IMR-90 (cell line): ENCODE data around the gene HDAC2. TPM values are rescaled to one million over a fixed set of nuclear protein-coding genes. Genes with fewer than 3 reads are reported as not detected.
A peak's percentile ranks its signal among the peaks of the same experiment; 100 is the strongest.

Source experiments
- ATAC-seq: fragments of 200-7000 bp; cut with Tn5 transposase; 2 replicates; pipeline ENCODE4 v1.9.1; 2020; ENCODE audit warnings: low read depth, mild to moderate bottlenecking, moderate library complexity
- BruUV-seq: library from RNA; stranded (reverse); fragments of 400-500 nt; replicated peaks from 2 replicates; lab custom pipeline; 2021; lab: Mats Ljungman, UMichigan
- CTCF ChIA-PET: fragments of 300-600 bp; formaldehyde crosslinking; extraction: SDS; loops from one replicate; lab custom pipeline; 2021; ENCODE audit warnings: antibody characterized with exemption; lab: Yijun Ruan, JAX
- POLR2A ChIA-PET: fragments of 300-600 bp; sonication (Branson Sonifier 250); formaldehyde crosslinking; loops from one replicate; lab custom pipeline; 2022; ENCODE audit warnings: antibody characterized with exemption; ENCODE audit not compliant: unreplicated experiment; lab: Charles Lee
- DNase-seq: peaks from one replicate; pipeline ENCODE4 v3.0.0; 2013
- H2AFZ ChIP-seq: replicated peaks from 2 replicates; pipeline ENCODE3; 2013; ENCODE audit warnings: low read length, mild to moderate bottlenecking; ENCODE audit not compliant: poor library complexity
- H2AK5ac ChIP-seq: 2 replicates; pipeline ENCODE4 v1.6.1; 2013; ENCODE audit warnings: low read depth, low read length, inconsistent platforms
- H2AK9ac ChIP-seq: replicated peaks from 2 replicates; pipeline ENCODE3; 2013; ENCODE audit warnings: mild to moderate bottlenecking, low read depth, low read length, moderate library complexity; ENCODE audit not compliant: poor library complexity
- H2BK120ac ChIP-seq: 2 replicates; pipeline ENCODE4 v1.6.1; 2013; ENCODE audit warnings: low read depth, low read length, inconsistent platforms
- H2BK15ac ChIP-seq: 3 replicates; pipeline ENCODE4 v1.6.1; 2013; ENCODE audit warnings: low read depth, low read length, inconsistent platforms
- H2BK20ac ChIP-seq: 2 replicates; pipeline ENCODE4 v1.6.1; 2013; ENCODE audit warnings: low read depth, mild to moderate bottlenecking, inconsistent platforms, low read length, moderate library complexity
- H2BK5ac ChIP-seq: 2 replicates; pipeline ENCODE4 v1.6.1; 2013; ENCODE audit warnings: mild to moderate bottlenecking, low read depth, low read length, inconsistent platforms; ENCODE audit not compliant: poor library complexity, severe bottlenecking
- H3K14ac ChIP-seq: replicated peaks from 2 replicates; pipeline ENCODE4 v1.6.1; 2013; ENCODE audit warnings: low read depth, low read length, inconsistent platforms
- H3K18ac ChIP-seq: 2 replicates; pipeline ENCODE4 v1.6.1; 2013; ENCODE audit warnings: low read depth, low read length, control low read depth
- H3K23ac ChIP-seq: 2 replicates; pipeline ENCODE4 v1.6.1; 2013; ENCODE audit warnings: low read depth, low read length, inconsistent platforms
- H3K27ac ChIP-seq: 2 replicates; pipeline ENCODE4 v1.5.1; 2013; ENCODE audit warnings: mild to moderate bottlenecking, control low read depth, low read length; ENCODE audit not compliant: insufficient read depth
- H3K27me3 ChIP-seq: 2 replicates; pipeline ENCODE4 v1.6.1; 2013; ENCODE audit warnings: low read length; ENCODE audit not compliant: control insufficient read depth, insufficient read depth
- H3K36me3 ChIP-seq: 2 replicates; pipeline ENCODE4 v1.6.1; 2013; ENCODE audit warnings: low read length, mixed read lengths; ENCODE audit not compliant: control insufficient read depth, insufficient read depth
- H3K4ac ChIP-seq: 2 replicates; pipeline ENCODE4 v1.6.1; 2013; ENCODE audit warnings: low read depth, low read length, inconsistent platforms
- H3K4me1 ChIP-seq: 2 replicates; pipeline ENCODE4 v1.6.1; 2013; ENCODE audit warnings: low read length, mixed read lengths; ENCODE audit not compliant: control insufficient read depth, insufficient read depth
- H3K4me2 ChIP-seq: 2 replicates; pipeline ENCODE4 v1.6.1; 2013; ENCODE audit warnings: low read depth, mild to moderate bottlenecking, control low read depth, low read length, moderate library complexity
- H3K4me3 ChIP-seq: 2 replicates; pipeline ENCODE4 v1.5.1; 2013; ENCODE audit warnings: low read depth, mild to moderate bottlenecking, control low read depth, low read length, moderate library complexity; ENCODE audit not compliant: insufficient read depth
- H3K56ac ChIP-seq: 2 replicates; pipeline ENCODE4 v1.6.1; 2013; ENCODE audit warnings: low read length, inconsistent platforms; ENCODE audit not compliant: insufficient read depth; ENCODE audit errors: extremely low read depth
- H3K79me1 ChIP-seq, 2 experiments: 2 replicates each; pipeline ENCODE4 v1.6.1; 2013; ENCODE audit warnings: low read length in 2 of 2, inconsistent platforms in 1 of 2, low read depth in 1 of 2
- H3K9ac ChIP-seq: 2 replicates; pipeline ENCODE4 v1.6.1; 2013; ENCODE audit warnings: low read depth, low read length, control low read depth
- H3K9me1 ChIP-seq: 2 replicates; pipeline ENCODE4 v1.6.1; 2013; ENCODE audit warnings: low read length, inconsistent platforms; ENCODE audit not compliant: insufficient read depth
- H3K9me3 ChIP-seq: 2 replicates; pipeline ENCODE4 v1.6.1; 2013; ENCODE audit warnings: low read length; ENCODE audit not compliant: control insufficient read depth, insufficient read depth
- H4K20me1 ChIP-seq: 2 replicates; pipeline ENCODE4 v1.6.1; 2013; ENCODE audit warnings: low read length, inconsistent platforms; ENCODE audit not compliant: insufficient read depth
- H4K5ac ChIP-seq: 2 replicates; pipeline ENCODE4 v1.6.1; 2013; ENCODE audit warnings: mild to moderate bottlenecking, low read depth, low read length, control low read depth
- H4K8ac ChIP-seq, 2 experiments: 2 replicates each; pipeline ENCODE4 v1.6.1; 2013; ENCODE audit warnings: low read depth in 2 of 2, low read length in 2 of 2, control low read depth in 1 of 2, inconsistent platforms in 1 of 2
- H4K91ac ChIP-seq: 2 replicates; pipeline ENCODE4 v1.6.1; 2013; ENCODE audit warnings: low read depth, low read length, inconsistent platforms; ENCODE audit not compliant: insufficient read depth
- CHD1 ChIP-seq: IDR thresholded peaks from 2 replicates; pipeline ENCODE4 v1.6.1; 2012; ENCODE audit warnings: low read depth, low read length, improper control_type of control experiment
- MAFK ChIP-seq: IDR thresholded peaks from 2 replicates; pipeline ENCODE4 v1.6.1; 2012; ENCODE audit warnings: low read depth, low read length, improper control_type of control experiment
- dilution Hi-C: fragments of 300-500 bp; cut with HindIII; formaldehyde crosslinking; loops from one replicate; pipeline ENCODE4 v1.14.3; 2018; ENCODE audit warnings: low sequenced_read_pairs; ENCODE audit not compliant: unreplicated experiment
- in situ Hi-C: fragments of 300-500 bp; cut with MboI; formaldehyde crosslinking; loops from 3 replicates; pipeline ENCODE4 v1.14.3; 2019; ENCODE audit warnings: low sequenced_read_pairs, inconsistent platforms, mixed read lengths
- intact Hi-C: fragments of 100-400 bp; cut with micrococcal nuclease; formaldehyde crosslinking; loops from 2 replicates; pipeline ENCODE4 v1.10.0; 2022
- polyA plus RNA-seq, 3 experiments: library from polyadenylated mRNA; depleted of rRNA; stranded (reverse); fragments of >200 nt; gene quantifications; 2 replicates each; pipeline ENCODE4 v1.2.3, GENCODE V29; 2012; ENCODE audit warnings: low replicate concordance in 1 of 3
- total RNA-seq: library from RNA; depleted of rRNA; stranded (reverse); fragments of >200 nt; gene quantifications from 2 replicates; pipeline ENCODE4 v1.2.3, GENCODE V29; 2012

Gene HDAC2
- total and polyA plus RNA-seq, 2 of the 4 experiments (the other 2 are of a cell fraction): 72.6 to 122 TPM

GRCh38 chr6:113999284-113999683 is 28.3 kb upstream of the HDAC2 start (continued):
- no peak for TF ChIP-seq CHD1

- Histone ChIP-seq H2BK5ac (peak overlapping the region; percentile 69), H3K36me3 (no peaks in the 10 kb centered on the region), H4K5ac (no peak overlapping the region; the same call in 1 of the 2 replicates), H3K4me1 (peaks cover 11% of the 10 kb centered on the region), H2AK5ac (peak overlapping the region; percentile 99; the same call in 1 of the 2 replicates), H3K27ac (no peak overlapping the region), H3K9me3 (peaks cover 3% of the 10 kb centered on the region; the same call in 1 of the 2 replicates), H3K79me1 (peaks cover 5 to 21% of the 10 kb centered on the region in 2 experiments), H3K9ac (no peak overlapping the region), H2BK20ac (peak overlapping the region; percentile 93), H2AFZ (no peak overlapping the region), H4K8ac (peak overlapping the region in 1 of 2 experiments; percentile 68; a peak in 2 of 4 replicates), H4K20me1 (no peaks in the 10 kb centered on the region), H3K23ac (0 out of 2 replicates have a peak overlapping the region, but pooled peaks have one; percentile 48), H3K18ac (peak overlapping the region; percentile 92; the same call in 1 of the 2 replicates), H3K4me3 (no peak overlapping the region), H3K4ac (peak overlapping the region; percentile 66; the same call in 1 of the 2 replicates), H2AK9ac (no peak overlapping the region), H3K4me2 (no peak overlapping the region), H3K56ac (no peak overlapping the region), H3K9me1 (peaks cover 7% of the 10 kb centered on the region; the same call in 1 of the 2 replicates), H3K14ac (peak overlapping the region; percentile 3; the same call in 1 of the 2 replicates), H3K27me3 (no peaks in the 10 kb centered on the region), H2BK15ac (peak overlapping the region; percentile 90), H4K91ac (0 out of 2 replicates have a peak overlapping the region, but pooled peaks have one; percentile 31), H2BK120ac (peak overlapping the region; percentile 93; the same call in 1 of the 2 replicates)
- dilution Hi-C loops (no loop called here), in situ Hi-C loops (loop anchor here (5.0 to 25.0 kb wide), 2 partner anchors 108 to 288 kb away; no protein-coding TSS in a partner anchor), intact Hi-C loops (loop anchor here (10.0 kb wide), 2 partner anchors 346 to 1896 kb away; partner anchors contain the start of gene HS3ST5)
- ATAC-seq (no peak), DNase-seq (no peak)
- no peak for TF ChIP-seq MAFK
- no TSS peak for BruUV-seq
- CTCF ChIA-PET: interaction anchor here (0.6 to 0.7 kb wide), 2 partner anchors 49 to 285 kb away, joined by 3 to 5 read pairs; no protein-coding TSS in a partner anchor
- POLR2A ChIA-PET: no interaction called here
These were observed 27.9 kb upstream of the HDAC2 start for GRCh38 chr6:113998811-113999210.
